Measurements from ENCODE around the gene CDH22.

Gene CDH22

GRCh38 chr20:46133886-46134654 is 174.2 kb downstream of the CDH22 start:
- no peak for DNase-seq

- DNase-seq: peak; percentile 79
Observed at GRCh38 chr20:46132705-46133120, 175.6 kb downstream of the CDH22 start.

GRCh38 chr20:46131396-46131795 is 176.9 kb downstream of the CDH22 start:
- no peak for DNase-seq

DNA sequence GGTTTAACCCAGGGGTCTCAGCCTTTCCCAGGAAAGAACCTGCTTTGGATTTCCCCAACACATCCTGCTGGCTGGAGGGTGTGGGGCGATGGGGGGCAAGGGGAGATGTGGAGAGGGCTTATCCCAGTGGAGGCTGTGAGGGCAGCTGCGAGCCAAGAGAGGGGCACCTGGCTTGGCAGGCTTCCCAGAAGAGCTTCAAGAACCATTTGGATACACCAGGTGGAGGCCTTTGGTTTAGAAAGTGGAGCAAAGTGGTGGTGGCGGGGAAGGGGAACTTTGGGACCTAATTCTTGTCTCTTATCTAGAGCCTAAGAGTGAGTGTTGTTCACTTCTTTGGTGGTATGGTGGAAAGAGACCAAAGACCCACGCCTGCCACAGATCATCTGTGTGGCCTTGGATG is 177.8 kb downstream of the CDH22 start:
- peak; percentile 98 for DNase-seq

- peak; percentile 94 for DNase-seq
Observed at GRCh38 chr20:46129955-46130481, 178.3 kb downstream of the CDH22 start.

GRCh38 chr20:46128310-46129151 is 179.8 kb downstream of the CDH22 start:
- DNase-seq: peak; percentile 67

DNA sequence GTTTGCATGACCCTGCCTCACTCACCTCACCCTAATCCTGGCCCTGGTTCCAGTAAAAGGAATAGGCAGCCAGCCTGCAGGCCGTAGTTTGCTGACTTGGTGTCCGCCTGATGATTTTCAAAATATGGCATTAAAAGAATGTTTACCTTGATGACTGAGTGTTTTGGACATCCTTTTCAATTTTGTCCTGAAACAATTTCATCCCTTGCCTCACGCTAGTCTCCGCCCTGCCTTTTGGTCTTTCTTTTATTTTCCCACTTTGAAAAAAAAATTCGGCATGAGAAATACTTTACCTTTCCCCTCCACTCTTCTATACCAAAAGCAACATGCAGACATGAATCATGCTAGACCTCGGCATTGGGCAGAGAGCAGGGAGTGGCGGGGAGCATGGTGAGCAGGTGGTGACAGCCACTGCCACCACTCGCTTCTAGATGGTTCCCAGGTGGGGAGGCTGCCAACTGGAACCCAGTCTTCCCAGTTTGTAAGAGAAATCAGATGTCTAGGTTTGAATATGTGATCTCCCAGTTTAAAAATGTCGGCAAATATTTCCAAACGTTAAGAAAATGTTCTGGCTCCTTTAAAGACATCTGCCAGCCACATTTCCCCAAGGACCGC is 180.8 kb downstream of the CDH22 start:
- no peak for DNase-seq

- no peak for DNase-seq
Observed at GRCh38 chr20:46126440-46127056, 181.8 kb downstream of the CDH22 start.

Data from NCI-H1105 treated with DMSO at 0.1 percent for 48 hours (cell line).